Suppressor macrophage treated with lipopolysaccharide for 4 hours (primary cell): ENCODE data around the gene ARID1B.

Experiments used
- DNase-seq: peaks from one replicate; pipeline ENCODE4 v3.0.0-alpha.2; 2020

Gene ARID1B

DNA sequence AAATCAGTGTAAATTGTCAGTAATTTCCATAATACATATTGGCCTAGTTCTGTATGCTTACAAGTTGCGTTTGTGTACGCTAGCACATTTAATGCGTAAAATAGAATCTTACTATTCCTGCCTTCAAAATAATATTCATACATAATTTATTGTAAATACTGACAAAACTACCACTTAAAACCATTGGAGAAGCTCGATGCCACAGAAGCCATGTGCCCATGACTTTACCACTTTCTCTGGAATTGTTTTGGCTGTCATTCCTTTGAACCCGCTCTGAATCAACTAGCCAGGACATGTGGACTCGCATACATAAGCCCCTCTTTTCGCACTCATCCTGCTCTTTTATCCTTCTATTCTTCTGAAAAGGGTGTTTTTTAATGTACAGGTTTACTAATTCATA is 394.6 kb downstream of the ARID1B start:
- DNase-seq, result no peak

DNA sequence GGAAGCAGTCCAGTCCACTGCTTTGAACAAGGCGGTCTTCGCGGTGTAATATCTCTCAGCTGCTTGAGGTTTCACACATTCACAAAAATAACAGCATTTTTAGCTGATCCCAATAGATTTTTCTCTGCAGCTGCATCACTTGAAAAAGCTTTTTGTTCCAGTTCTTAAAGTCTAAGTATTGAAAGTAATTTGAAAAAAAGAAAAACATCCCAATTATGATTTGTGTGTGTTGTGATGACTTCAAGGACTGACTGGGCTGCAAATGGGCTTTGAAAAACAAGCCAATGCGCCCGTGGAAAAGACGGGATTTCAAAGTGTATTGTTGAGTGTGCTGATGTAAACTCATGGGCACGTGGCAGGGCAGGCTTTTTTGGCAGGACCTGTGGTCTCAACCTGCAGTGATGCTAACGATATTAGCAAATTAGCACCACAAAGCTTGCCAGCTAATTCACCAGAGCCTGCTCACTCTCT is 395.1 kb downstream of the ARID1B start:
- no peak for DNase-seq

GRCh38 chr6:157172830-157173536 is 395.8 kb downstream of the ARID1B start:
- DNase-seq, result no peak

DNA sequence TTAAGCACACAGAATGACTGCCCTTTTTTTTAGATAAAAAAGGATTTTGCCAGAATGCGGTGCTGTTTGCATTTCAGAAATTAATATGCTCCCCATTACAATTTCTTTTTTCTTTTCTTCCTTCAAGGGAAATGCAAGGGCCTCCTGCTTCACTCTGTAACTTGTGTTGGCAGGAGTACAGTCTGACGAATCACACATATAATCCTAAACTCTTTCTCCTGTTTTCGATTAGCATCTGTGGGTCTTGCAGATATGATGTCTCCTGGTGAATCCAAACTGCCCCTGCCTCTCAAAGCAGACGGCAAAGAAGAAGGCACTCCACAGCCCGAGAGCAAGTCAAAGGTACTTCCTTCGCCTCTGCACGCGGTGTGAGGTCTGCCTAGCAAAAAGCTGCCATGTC is 396.6 kb downstream of the ARID1B start:
- DNase-seq, result no peak

DNA sequence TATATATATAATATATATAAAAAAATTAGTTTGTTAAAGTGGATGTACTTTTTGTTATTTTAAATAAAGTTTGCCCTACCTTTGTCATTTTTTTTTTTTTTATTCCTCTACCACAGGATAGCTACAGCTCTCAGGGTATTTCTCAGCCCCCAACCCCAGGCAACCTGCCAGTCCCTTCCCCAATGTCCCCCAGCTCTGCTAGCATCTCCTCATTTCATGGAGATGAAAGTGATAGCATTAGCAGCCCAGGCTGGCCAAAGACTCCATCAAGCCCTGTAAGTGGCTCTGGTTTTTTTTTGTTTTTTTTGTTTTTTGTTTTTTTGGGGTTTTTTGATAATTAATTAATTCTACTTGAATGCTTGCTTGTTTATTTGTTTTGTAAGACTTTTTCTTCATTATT is 397.6 kb downstream of the ARID1B start:
- no peak for DNase-seq

DNA sequence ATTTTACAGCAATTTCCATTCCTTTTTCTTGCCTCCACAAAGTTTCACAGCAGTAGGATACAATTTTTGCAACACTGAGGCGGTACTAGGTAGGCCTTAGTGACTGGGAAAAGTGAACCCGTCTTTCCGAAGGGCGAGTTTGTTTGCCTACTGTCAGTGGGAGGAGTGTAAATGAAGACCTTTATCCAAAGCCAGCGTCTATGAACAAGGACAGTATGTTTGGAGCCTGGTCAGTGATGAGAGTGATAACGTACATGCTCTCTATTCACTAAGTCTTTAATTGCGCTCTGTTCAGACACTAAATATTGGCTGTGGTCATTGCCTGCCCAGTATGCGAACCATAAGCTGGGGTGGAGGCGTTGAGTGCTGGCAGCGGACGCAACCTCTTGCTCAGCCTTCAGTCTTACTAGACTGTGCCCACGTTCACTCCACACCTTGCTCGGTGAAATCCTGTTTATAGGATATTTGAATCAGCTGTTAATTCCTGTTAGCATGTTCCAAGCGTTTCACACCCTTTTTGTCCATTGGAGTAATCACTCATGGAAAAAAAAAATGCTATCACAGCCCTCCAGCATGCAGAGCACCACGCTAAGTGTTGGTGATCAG is 400.7 kb downstream of the ARID1B start:
- no peak for DNase-seq

DNA sequence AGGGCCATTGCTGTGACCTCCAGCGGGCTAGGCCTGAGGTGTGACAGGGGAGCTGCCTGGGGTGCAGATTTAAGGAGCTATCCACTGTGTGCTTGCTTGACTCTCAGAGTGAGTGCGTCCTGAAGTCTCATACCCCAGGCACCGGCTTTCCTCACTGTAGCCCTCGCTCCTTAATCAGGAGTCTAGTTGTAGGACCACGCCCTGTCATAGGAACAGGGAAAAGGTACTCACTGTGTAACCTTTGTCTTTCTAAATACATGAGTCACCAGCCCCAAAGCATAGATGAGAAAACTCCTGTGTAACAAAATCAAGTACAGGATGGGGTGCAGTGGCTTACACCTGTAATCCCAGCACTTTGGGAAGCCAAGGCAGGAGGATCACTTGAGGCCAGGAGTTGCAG is 404.5 kb downstream of the ARID1B start:
- no peak for DNase-seq

DNA sequence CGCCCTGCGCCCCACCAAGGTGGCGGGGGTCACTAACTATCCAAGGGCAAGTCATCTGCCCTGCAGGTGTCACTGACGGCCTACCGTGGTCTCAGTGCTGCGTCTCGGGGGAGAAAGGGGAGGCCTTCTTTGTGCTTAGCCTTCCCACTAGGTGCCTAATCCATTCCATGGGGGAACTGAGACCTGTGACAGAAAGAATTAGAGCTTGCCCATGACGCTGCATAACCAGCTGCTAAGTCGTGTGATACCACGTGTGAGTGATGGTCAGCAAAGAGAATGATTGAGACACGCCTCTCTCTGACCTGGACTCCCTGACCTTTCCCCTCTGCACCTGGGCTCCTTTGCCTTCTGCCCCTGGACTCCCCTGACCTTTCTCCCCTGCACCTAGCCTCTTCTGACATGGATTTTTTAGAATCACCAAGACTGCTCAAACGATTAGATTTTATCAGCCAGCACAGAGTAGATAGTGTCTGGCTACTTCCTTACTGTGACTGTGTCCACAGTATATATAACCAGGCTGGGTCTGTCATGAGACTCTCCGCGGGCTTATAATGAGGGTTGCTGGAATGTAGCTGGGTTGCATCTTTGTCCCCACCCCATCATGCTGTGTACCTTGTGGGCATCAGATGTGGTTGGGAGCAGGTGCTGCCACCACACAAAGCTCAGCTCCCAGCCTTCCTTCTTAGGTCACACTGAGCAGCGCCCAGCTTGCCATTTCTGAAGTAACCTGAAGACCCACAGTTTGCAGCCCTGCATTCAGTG is 405.5 kb downstream of the ARID1B start:
- no peak for DNase-seq

DNA sequence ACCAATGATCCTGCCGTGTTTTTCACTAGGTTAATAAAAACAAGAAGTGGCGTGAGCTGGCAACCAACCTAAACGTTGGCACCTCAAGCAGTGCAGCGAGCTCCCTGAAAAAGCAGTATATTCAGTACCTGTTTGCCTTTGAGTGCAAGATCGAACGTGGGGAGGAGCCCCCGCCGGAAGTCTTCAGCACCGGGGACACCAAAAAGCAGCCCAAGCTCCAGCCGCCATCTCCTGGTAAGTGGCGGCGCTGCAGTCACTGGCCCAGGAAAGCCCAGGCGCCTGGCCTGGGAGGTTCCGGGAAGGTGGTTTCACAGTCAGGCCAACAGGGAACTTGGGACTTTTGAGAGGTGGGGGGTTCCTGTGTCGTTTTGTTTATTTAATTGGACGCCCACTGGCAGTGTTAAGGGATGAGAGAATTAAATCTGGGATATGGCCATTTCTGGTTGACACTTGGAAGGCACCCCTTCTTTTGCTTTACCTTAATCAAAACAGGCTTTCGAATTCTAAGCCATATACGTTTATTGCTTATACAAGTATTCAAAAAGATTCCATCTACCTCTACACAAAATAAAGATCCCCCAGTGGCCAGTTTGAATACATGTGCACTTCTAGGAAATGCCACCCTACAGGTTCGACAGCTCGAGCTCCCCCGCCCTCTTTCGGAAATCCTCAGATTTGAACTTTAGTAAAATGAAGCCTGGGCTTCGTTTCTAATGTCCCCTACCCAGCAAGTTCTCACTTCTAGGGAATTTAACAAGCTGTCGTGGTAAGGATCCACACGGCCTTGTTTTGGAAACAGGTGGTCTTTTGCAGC is 407.2 kb downstream of the ARID1B start:
- DNase-seq, result peak; percentile 47

DNA sequence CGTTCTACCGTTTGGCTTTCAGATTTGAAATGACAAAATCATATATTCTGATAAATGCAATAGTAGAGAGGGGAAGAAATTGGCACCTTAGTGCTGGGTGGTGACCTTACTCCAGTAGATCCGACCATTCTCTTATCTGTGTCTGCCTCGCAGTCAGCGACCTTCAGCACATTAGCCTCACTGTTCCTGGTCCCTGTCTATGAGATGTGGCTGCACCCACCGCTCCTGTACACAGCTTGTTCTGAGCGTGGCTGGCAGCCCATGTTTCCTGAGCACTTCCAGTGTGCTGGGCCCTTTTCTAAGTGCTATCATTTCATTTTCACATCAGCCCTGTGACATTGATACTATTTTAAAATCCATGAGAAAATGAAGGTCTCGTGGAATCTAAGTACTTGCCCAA is 408.0 kb downstream of the ARID1B start:
- DNase-seq, result no peak

DNA sequence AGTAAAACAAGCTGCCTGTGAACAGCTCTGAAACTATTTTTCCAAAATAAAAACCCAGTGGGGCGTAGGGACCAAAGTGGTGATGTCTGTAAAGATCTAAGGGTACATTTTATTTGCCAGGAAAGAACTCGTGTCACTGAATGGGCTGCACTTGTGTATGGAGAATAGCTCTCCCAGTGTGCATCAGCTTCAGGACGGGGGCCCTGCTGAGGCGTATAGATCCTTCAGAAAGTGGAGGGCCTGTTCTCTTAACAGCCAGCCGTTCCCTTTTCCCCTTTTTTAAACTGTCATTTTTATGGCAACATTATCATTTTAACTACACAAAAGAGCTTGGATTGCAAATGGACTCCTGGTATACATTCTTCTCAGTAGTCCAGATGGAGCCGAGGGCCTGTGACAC is 408.8 kb downstream of the ARID1B start:
- DNase-seq, result no peak

DNA sequence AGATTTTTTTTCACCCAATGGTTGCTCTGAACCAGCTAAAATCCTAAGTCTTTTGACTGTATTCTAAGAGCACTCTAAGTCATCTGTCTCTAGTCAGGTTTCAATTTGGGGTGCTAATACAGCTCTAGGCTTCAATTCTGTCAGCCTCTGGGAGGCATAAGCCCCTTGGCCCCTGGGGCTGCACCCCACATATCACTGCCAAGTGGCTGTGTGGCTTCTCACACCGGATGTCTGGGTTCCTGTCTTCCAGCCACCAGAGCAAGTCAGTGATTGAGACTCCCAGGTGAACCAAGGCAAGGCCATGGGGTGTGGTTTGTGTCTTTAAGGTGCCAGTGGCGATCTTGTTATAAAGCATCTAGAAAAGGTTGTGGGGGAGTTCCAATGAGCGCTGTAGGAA is 409.6 kb downstream of the ARID1B start:
- no peak for DNase-seq

GRCh38 chr6:157187182-157188083 is 410.3 kb downstream of the ARID1B start:
- no peak for DNase-seq

DNA sequence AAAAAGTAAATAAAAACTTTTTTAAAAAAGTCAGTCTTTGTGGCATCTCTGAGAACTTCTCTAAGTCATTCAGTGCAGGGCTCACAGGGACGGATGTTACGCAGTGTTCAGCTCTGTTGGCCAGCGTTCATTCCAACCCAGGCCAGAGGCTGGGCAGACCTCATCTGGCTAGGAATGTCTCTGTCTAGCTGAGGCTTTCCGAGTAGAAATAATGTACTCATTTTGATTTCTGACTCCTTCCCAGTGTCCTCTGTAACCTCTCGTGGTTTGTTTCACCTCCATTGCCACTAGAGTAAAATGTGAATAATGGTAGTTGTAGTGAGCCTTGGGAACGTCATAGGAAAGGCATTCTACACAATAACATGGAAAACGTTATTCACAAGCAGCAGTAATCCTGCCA is 411.0 kb downstream of the ARID1B start:
- no peak for DNase-seq

- no peak for DNase-seq
Measured at GRCh38 chr6:157193443-157193996, 416.3 kb downstream of the ARID1B start.

- no peak for DNase-seq
Measured at GRCh38 chr6:157194110-157194509, 416.9 kb downstream of the ARID1B start.

DNA sequence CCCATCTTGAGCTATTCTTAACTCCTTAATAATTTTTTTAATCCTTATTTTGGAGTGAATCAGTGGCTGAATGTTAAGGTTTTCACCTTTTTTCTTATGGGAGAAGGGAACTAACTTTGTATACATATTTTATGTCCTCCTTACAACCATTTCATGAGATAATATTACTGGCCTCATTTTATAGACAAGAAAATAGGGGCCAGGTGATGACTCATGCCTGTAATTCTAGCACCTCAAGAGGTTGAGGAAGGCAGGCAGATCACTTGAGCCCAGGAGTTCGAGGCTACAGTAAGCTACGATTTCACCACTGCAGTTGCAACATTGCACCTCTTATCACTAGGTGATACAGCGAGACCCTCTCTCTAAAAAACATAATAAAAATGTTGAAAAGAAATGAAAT is 417.5 kb downstream of the ARID1B start:
- no peak for DNase-seq

DNA sequence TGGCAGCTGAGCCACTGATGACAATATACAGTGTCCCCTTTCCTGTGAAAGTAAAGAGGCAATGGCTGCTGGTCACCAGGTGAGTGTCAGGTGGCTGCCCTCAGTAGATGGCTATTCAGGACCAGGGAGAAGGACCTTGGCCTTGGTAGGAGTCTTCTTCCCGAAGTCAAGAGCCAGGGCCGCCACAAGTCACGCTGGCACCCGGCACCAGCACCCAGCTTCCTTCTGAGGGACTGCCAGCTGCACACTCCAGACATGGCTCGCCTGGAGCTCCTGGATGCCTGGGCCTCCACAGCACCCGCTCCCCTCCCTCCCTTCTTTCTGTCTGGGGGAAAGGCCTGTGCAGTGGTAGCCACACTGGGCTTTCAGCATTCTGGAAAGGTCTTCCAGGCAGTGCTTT is 419.2 kb downstream of the ARID1B start:
- no peak for DNase-seq

DNA sequence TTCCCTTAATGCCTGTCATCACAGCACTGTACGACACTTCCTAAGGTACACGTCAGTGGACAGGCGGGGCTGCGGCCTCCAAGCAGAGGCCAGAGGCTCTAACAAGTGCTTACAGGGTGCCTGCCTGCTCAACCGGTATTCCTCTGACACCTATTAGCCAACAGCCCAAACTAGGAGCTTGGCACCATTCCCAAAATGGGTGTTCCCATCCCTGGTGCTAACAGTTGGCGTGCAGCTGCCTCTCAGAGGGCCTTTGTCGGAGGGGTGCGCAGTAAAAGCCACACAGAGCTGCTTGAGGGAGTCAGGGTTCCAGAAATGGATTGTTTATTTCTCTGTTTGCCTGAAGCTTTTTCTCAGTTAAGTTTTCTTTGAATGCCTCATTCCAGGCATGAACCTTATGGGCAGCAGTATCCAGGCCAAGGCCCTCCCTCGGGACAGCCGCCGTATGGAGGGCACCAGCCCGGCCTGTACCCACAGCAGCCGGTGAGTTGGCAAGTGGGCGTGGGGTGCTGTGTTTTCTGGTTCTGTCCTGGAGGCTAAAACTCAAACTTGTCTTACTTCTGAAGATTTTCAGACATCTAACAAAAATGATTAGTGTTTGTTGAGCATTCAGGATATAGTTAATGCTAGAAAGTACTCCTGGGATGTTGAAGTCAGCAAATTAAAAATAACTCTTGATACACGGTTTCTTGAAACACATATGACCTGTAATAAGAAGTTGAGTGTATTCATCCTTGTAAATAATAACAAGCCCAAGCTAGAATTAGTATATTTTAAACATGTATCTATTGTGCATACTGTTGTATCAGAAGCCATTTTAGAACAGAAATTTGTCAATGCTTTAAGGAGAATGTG is 421.5 kb downstream of the ARID1B start:
- no peak for DNase-seq

DNA sequence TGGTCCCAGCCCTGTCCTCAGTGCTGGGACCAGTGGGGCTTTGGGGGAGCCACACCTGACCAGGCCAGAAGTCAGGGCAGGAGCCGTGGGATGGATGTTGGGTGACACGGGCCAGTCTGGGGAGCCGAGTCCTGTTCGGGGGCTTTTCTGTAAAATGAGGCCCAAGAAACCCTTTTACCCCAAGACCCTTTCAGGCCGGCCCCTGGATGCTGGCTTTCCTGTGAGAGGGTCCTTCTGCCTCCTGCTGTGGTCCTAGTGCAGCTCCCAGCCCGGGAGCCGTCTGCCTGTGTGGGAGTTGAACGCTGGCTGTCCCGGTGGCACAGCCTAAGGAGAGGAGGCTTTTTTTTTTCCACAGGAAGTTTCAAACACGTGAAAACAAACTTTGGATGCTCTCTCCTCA is 422.9 kb downstream of the ARID1B start:
- DNase-seq, result no peak

DNA sequence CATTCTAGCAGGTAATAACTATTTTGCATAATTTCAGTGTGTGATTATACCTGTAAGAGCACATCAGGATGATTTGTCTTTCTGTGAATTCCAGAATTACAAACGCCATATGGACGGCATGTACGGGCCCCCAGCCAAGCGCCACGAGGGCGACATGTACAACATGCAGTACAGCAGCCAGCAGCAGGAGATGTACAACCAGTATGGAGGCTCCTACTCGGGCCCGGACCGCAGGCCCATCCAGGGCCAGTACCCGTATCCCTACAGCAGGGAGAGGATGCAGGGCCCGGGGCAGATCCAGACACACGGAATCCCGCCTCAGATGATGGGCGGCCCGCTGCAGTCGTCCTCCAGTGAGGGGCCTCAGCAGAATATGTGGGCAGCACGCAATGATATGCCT is 423.4 kb downstream of the ARID1B start:
- no peak for DNase-seq
